K562 (cell line): Measurements from ENCODE around the gene TRIM65. TPM values are rescaled to one million over a fixed set of nuclear protein-coding genes. Genes with fewer than 3 reads are reported as not detected.

Source experiments
- DACH1 ChIP-seq: fragments of 450-650 bp; IDR thresholded peaks from 2 replicates; pipeline ENCODE4 v1.6.1; 2018; ENCODE audit not compliant: partially characterized antibody
- KDM4B ChIP-seq, 2 experiments: fragments of 450-650 bp in 1 of 2; sonication (generic) in 1 of 2; IDR thresholded peaks; 2 replicates each; pipeline ENCODE4 v1.6.1; 2016 to 2017; ENCODE audit warnings: borderline replicate concordance in 2 of 2, antibody characterized with exemption in 1 of 2, low read depth in 1 of 2, mild to moderate bottlenecking in 1 of 2
- NFIX ChIP-seq: fragments of 250-450 bp; sonication (Bioruptor Pico); IDR thresholded peaks from 2 replicates; pipeline ENCODE4 v1.4.0; 2020; ENCODE audit warnings: low read depth, mild to moderate bottlenecking, moderate library complexity
- POLR2G ChIP-seq: fragments of 200-400 bp; formaldehyde crosslinking; IDR thresholded peaks from 2 replicates; pipeline ENCODE4 v1.6.1; 2017; ENCODE audit warnings: low read depth, mild to moderate bottlenecking, antibody characterized with exemption, low read length, moderate library complexity
- SMAD2 ChIP-seq: fragments of 150-350 bp; IDR thresholded peaks from 2 replicates; pipeline ENCODE4 v1.6.1; 2014; ENCODE audit warnings: low read depth, mild to moderate bottlenecking, low read length
- ZNF592 ChIP-seq: fragments of 450-650 bp; IDR thresholded peaks from 2 replicates; pipeline ENCODE4 v1.6.1; 2017; ENCODE audit warnings: antibody characterized with exemption, mild to moderate bottlenecking
- polyA plus RNA-seq, 8 experiments: library from polyadenylated mRNA; depleted of rRNA in 4 of 8; stranded (reverse) in 5 of 8; unstranded in 3 of 8; fragments of >200 nt; fragmentation: Nextera tagmentation in 2 of 8; fragmentation: Illumina TruSeq in 1 of 8; extraction: Ambion mirVana in 2 of 8; extraction: Trizol in 1 of 8; gene quantifications; 2 replicates each; pipeline versions ENCODE4 v1.2.1 to v1.2.3, GENCODE V29; 2011 to 2014; ENCODE audit warnings: inconsistent platforms in 1 of 8, missing spikeins in 1 of 8
- total RNA-seq, 7 experiments: library from RNA; depleted of rRNA in 6 of 7; stranded (reverse); fragments of >200 nt in 6 of 7; fragmentation: Illumina TruSeq in 2 of 7; extraction: Trizol in 2 of 7; gene quantifications; 2 replicates each; pipeline versions ENCODE4 v1.2.1 to v1.2.3, GENCODE V29; 2011 to 2021; ENCODE audit warnings: low replicate concordance in 1 of 7
- TF ChIP-seq, protein P1 (sequence below): sonication (generic); formaldehyde crosslinking; IDR thresholded peaks from 2 replicates; pipeline ENCODE4 v1.8.0; 2023; ENCODE audit warnings: mild to moderate bottlenecking, missing genetic modification reagents

The TRIM65 gene
- total and polyA plus RNA-seq, 9 of the 15 experiments (the other 6 are each of a cell fraction or from before 2014, with no cell fraction given): 2.8 to 45.7 (median 22.9) TPM

- TF ChIP-seq, protein P1, sequence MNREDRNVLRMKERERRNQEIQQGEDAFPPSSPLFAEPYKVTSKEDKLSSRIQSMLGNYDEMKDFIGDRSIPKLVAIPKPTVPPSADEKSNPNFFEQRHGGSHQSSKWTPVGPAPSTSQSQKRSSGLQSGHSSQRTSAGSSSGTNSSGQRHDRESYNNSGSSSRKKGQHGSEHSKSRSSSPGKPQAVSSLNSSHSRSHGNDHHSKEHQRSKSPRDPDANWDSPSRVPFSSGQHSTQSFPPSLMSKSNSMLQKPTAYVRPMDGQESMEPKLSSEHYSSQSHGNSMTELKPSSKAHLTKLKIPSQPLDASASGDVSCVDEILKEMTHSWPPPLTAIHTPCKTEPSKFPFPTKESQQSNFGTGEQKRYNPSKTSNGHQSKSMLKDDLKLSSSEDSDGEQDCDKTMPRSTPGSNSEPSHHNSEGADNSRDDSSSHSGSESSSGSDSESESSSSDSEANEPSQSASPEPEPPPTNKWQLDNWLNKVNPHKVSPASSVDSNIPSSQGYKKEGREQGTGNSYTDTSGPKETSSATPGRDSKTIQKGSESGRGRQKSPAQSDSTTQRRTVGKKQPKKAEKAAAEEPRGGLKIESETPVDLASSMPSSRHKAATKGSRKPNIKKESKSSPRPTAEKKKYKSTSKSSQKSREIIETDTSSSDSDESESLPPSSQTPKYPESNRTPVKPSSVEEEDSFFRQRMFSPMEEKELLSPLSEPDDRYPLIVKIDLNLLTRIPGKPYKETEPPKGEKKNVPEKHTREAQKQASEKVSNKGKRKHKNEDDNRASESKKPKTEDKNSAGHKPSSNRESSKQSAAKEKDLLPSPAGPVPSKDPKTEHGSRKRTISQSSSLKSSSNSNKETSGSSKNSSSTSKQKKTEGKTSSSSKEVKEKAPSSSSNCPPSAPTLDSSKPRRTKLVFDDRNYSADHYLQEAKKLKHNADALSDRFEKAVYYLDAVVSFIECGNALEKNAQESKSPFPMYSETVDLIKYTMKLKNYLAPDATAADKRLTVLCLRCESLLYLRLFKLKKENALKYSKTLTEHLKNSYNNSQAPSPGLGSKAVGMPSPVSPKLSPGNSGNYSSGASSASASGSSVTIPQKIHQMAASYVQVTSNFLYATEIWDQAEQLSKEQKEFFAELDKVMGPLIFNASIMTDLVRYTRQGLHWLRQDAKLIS: peak; percentile 84
- TF ChIP-seq DACH1 (no peak), NFIX (CRISPR knock-in tag) (no peak), SMAD2 (no peak), KDM4B (IDR thresholded peaks at IDR 0.05; ENCODE audit: borderline replicate concordance in 2 of 2, low read depth in 1 of 2) (0 out of 4 replicates have a peak, but pooled peaks of 1 of the 2 experiments have one; percentile 21), POLR2G (peak; percentile 94), ZNF592 (no peak; the same call in none of the 2 replicates)
Measured at GRCh38 chr17:75896415-75897159, at the start of gene TRIM65 (continued).
